ENCODE data around the gene IL10RB. TPM values are rescaled to one million over a fixed set of nuclear protein-coding genes. Genes with fewer than 3 reads are reported as not detected.
"Not testable (repeated sequence)": the region's sequence is repeated elsewhere in the genome, so short reads cannot be mapped to it uniquely, and the experiment has no call there.

Gene IL10RB
- total RNA-seq, 1 experiment from 2014 or later = 107 TPM

DNA sequence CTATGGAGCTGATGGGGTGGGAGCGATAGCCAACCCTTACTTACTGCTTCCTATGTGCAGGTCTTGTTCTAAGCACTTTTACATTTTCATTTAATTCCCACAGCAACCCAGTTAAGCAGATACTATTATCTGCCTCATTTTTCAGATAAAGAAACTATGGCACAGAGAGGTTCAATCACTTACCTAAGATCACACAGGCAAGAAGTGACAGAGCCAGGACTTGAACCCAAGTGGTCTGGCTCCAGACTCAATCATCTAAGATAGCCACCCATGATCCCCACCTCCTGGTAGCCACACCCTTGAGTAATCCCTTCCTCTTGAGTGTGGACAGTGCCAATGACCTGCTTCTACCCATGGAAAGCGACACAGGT, 35.5 kb downstream of the IL10RB start:
- DNase-seq (ENCODE audit: low spot score) = no peak

DNA sequence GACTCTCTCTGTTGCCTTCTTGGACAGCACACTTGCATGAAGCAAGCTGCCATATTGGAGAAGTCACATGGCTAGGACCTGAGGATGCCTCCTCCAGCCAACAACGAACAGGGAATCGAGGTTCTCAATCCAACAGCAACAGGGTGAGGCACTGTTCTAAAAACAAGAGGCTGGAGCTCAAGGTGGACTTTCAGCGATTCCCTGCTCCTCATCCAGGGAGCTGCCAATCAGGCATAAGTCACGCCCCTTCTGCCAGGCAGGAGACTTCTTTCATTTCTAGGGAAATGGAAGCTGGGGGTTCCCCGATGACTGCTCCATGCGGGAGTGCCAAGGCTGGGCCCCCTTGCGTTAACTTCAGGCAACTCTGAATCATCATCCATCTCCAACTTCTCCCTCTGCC, 35.9 kb downstream of the IL10RB start:
- DNase-seq (ENCODE audit: low spot score) = no peak

DNA sequence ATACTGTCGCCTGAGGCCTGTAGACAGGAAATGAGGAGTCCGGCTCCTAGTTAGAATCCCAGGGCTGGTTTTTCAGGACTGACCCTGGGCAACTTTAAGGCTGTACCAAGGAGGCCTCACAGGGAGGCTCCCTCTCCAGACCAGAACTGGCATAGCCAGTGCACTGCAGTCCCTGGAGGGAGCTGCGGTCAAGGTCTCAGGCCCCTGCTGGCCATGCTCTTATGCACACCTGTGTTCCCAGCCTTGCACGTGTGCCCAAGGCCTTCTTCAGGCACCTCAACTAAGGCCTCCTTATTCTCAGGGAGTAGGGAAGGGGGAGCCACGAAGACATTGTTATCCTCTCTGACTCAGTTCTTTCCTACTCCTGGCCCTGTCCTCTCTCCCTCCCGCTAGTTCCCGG, 36.6 kb downstream of the IL10RB start:
- no peak for DNase-seq (ENCODE audit: low spot score)

DNA sequence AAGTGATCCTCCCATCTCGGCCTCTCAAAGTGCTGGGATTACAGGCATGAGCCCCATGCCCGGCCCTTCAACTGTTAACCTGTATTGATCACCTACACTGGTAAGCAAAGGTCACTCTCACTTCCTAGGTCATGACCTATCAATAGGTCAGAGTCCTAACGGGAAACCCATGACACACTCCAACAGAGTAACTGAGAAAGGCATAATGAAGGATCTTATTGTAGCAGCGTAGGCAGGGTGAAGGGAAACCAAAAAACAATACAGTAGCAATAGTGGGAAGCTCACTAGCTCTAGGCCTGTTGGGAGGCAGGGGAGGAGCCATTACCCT, 39.1 kb downstream of the IL10RB start:
- no peak for DNase-seq (ENCODE audit: low spot score)

DNA sequence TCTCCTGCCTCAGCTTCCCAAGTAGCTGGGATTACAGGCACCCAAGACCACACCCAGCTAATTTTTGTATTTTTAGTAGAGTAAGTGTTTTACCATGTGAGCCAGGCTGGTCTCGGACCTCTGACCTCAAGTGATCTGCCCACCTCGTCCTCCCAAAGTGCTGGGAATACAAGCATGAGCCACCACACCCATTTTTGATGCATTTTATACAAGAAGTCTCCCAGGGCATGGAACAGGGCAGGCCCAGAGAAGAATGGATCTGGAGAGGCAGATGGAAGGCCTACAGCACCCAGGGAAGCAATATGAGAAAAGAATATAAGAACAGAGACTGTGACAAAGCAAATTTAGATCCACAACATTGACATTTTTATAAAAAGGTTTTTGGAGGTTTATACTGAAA, 39.8 kb downstream of the IL10RB start:
- DNase-seq (ENCODE audit: low spot score) = no peak

DNA sequence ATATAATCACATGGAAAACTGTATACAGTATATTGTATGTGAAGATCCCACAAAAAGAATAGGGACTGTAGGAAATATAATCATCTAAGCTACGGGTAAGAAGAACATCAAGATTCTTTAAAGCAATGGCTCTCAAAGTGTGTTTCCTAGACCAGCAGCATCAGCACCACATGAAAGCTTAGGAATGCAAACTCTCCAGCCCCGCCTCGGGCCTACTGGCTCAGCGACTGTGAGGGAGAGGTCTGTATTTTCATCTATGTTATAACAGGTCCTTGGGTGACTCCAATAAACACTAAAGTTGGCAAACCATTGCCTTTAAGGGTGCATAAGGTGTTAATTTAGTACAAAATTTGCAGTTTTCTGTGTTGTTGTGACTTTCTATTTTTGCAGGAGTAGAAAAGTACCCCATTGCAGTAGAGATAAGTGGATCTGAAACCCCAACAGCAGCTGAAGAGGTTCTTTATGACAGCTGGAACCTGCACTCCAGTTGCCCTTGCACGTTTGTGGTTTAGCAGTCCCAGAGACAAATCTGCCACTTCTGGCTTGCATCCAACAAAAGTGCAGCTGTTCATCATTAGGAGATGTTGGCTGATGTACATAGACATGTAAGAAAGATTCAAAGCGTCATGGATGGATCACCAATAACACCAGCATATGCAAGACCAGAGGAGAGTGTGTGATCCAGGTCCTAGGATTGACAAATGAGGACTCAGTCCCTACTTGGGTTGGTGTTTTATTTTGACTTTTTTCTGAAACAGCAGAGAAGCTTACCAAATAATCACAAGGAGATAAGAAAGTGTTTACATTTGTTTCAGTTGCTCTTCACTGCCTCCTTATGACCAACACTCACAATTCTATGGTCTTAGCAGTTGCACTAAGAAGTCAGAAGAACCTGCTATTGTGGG, 42.7 kb downstream of the IL10RB start:
- DNase-seq (ENCODE audit: low spot score) = peak; percentile 39

DNA sequence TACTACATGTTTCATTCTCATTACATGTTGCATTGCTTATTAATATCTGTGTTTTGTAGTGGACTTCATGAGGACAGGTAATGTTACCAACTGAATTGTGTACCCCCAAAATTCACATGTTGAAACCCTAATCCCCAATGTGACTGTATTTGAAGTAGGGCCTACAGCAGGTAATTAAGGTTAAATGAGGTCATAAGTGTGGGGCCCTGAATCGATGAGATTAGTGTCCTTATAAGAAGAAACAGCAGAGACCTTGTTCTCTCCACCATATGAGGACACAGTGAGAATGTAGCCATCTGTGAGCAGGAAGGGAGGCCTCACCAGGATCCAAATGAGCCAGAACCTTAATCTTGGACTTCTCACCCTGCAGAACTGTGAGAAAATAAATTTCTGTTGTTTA, 43.6 kb downstream of the IL10RB start:
- no peak for DNase-seq (ENCODE audit: low spot score)

DNA sequence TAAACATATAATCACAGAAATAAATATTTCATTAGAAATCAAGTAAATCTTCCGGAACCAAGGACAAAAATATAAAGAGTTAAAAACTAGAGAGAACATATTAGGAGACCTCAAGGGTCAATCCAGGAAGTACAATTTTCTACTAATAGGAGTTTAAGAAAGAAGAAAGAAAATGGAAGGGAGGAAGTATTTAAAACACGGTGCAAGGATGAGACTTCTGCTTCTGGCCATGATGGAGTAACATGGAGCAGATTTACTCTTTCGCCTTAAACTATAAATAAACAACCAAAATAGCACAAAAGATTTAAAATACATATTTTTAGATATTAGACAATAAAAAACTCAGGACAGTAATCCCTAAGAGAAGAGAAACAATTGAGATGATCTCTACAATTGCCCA, 46.0 kb downstream of the IL10RB start:
- DNase-seq (ENCODE audit: low spot score) = no peak

DNA sequence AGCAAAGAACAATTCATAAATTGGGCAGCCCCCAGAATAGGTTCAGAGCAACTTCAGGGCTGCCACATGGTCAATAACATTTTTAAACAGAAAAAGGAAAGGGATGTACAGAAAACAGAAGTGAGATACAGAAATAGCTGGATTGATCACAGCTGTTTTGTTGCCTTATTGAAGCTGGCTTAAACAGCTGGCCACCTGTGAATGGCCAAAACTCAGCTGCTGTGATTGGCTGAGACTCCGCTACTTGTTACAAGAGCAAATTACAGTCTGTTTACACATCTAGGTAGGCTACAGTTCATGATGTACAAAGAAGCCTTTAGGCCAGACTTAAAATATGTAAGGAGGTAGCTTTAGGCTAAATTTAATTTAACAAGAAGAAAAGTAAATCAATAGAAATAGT, 47.0 kb downstream of the IL10RB start:
- no peak for DNase-seq (ENCODE audit: low spot score)

DNA sequence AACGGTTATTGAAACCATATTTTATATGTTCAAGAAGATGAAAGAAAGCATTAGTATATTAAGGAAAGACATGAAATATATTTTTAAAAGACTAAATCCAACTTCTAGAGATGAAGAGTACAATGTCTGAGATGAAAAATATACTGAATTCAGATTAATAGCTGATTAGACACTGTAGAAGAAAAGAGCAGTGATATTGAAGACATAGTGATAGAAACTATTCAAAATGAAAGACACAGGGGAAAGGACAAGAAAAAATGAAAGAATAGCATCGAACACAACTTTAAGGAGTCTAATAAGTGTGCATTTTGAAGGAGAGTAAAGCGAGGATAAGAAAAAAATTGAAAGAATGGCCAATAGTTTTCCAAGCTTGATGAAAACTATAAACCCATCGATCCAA, 47.4 kb downstream of the IL10RB start:
- DNase-seq (ENCODE audit: low spot score) = no peak

DNA sequence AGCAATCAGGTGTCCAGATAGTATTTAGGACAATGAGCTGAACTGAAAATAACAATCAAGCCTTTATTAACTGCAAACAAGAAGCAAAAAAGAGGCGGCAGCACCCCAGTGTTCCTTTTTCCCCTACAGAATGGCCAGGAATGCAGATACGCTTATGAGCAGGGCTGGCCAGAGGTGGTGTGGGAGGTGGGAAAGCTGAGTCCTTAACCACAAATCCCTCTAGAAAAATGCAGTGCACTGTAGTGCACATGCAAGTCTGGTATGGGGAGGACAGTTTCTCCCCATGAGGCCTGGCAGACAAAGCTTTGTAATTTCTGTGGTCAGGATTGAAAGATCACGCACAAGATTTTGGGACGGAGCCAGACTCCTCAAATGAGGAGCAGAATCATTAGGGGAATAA, 47.9 kb downstream of the IL10RB start:
- DNase-seq (ENCODE audit: low spot score) = no peak

DNA sequence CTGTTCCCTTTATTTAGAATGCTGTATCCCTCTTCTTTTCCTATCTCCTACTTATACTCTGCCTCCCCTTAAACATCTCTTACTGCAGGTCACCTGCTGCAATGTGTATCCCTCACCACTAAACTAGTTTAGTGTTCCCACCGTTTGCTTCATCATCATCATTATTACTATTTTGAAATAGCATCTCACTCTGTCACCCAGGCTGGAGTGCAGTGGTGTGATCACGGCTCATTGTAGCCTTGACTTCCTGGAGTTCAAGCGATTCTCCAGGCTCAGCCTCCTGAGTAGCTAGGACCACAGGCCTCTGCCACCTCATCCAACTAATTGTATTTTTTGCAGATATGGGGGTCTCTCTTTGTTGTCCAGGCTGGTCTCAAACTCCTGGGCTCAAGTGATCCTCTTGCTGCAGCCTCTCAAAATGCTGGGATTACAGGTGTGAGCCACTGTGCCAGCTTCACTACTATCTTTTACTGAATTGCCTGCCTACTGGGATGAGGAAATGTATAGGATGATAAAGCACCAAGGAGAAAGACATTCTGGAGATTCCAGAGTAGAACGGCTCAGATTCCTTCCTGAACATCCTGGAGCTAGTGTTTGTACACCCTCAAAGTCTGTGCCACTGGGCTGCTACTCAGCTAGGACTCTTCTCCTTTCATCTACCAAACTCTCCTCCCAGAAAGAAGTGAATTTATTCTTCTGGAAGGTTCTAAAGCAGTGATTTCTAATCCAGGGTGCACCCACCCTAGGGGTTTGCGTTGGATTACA, 50.0 kb downstream of the IL10RB start:
- DNase-seq (ENCODE audit: low spot score) = no peak

DNA sequence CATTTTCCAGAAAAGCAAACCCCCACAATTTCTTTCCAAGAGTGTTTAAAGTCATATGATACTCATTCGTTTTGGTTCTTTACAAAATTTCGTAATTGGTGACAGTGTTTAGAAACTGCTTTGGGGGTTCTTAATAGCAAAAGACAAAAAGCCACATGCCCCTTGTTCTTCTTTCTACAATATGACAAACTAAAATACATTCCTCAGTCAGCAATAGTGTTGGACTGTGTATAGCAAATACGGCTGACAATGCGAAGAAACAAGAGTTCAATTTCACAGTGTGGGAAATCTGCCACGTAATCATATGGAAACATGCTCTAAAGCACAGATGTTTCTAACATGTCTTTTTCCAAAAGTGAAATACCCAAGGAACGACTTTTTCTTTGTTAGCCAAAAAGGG, 51.0 kb downstream of the IL10RB start:
- DNase-seq (ENCODE audit: low spot score) = no peak

DNA sequence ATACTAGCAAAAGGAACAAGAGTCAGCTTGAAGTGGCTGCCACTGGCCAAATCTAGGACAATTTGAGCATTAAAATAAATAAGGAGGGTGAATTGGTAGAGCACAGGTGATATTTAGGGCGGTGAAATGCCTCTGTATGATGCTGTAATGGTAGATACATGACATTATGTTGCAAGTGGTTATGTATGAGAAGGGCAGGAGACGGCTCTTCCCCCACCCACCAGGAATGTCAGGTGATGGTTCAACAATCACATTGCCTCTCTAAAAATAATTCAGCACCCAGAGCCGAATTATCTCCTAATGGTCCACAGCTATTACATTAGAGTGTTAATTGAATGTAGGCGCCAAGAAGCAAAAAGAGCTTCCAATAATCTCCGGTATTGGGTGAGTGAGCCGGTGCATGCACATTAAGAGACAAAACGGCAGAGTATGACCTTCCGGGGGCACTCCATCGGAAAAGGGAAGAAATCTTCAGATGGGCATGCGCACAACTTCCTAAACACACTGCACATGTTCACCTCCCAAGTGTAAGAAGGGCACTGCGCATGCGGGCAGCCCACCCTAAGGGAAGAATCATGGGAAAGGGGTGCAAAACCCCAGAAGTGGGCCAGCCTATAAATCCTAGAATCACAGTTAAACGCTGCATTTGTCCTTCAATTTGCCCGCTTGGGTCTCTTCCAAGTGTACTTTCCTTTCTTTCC, 51.8 kb downstream of the IL10RB start:
- DNase-seq (ENCODE audit: low spot score) = no peak

DNA sequence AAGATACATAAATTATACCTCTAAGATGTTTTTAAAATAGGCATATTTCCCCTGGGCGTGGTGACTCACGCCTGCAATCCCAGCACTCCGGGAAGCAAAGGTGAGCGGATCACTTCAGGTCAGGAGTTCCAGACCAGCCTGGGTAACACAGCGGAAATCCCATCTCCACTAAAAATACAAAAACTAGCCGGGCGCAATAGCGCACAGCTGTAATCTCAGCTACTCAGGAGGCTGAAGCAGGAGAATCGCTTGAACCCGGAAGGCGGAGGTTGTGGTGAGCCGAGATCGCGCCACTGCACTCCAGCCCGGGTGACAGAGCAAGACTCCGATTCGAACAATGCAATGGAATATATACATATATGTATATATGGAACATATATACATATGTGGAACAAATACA, 54.8 kb downstream of the IL10RB start:
- DNase-seq (ENCODE audit: low spot score) = not testable (repeated sequence)

DNA sequence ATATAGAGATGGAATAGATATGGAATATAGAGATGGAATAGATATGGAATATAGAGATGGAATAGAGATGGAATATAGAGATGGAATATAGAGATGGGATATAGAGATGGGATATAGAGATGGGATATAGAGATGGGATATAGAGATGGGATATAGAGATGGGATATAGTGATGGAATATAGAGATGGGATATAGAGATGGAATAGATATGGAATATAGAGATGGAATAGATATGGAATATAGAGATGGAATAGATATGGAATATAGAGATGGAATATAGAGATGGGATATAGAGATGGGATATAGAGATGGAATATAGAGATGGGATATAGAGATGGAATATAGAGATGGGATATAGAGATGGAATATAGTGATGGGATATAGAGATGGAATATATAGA, 57.4 kb downstream of the IL10RB start:
- DNase-seq (ENCODE audit: low spot score) = not testable (repeated sequence)

DNA sequence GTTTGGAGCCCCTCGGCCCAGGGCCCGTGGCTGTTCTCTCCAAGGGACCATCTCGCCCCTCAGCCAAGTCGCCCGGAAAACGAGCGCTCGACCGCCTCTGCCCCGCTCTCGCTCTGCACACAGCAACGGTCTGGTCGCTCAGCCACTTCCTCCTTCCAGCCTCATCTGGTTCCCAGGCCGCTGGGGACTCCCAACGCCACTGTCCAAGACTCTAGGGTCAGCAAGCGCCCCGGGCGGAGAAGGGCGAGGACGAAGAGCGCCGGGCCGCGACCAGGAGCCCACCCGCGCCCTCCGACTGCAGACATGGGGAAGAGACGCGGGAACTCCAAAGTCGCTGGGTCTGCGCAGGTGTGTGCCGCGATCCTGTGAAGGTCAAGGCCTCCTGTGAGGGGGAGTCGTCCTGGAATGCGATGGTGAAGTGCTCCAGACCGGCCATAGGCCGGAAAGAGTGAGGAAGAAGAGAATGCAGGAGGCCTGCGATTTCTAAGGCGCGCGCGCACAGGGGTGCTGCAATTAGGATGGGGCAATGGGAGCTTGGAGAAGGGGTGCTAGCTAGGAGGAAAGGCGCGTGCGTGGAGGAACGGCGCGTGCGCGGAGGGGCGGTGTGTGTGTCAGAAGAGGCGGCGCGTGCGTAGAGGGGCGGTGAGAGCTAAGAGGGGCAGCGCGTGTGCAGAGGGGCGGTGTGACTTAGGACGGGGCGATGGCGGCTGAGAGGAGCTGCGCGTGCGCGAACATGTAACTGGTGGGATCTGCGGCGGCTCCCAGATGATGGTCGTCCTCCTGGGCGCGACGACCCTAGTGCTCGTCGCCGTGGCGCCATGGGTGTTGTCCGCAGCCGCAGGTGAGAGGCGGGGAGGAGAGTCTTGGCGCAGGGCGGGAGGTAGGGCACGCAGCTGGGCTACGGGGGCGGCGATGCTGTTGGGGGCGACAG, 58.4 kb downstream of the IL10RB start, which contains the start of gene IFNAR1:
IFNAR1 (plus strand) TSS at position 680 of the 931 bp plus-strand sequence; CDS start at position 766, 86 bp downstream.
- peak; percentile 99 for DNase-seq (ENCODE audit: low spot score)

DNA sequence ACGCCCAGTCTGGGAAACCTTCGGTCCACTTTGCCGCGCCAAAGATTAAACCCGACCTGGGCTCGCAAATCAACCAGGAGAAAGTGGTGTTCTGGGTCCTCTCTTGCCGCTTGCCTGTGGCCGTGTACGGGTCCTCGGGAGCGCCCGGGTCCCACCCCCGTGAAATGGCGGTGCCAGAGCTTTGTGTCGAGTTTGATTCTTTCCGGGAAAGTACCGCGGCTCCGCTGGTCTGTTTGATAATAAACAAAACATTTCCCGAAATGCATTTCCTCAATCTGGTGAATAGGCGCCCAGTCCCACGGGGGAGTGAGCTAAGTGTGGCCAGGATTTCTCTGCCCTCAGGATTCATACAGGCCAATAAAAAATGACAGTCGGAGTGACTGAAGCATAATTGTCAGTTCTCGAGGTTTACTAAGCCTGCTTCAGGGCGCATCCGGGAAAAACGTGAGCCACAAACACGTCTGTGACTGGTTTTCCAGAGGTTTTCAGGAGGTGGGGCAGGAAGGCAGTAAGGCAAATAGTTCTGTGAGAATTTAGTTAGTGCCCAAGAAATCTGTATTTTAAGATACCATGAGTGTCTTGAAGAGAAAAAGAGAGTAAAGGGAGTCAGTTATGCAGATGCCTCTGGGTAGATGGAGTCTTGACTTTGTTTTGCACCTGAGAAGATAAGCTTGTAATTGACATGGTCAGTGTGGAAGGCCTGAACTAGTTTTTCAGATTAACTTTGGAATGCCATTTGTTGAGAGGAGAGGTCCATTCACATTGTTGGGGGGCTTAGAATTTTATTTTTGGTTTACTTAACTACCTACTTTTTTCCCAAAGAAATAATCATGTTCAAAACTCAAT, 59.3 kb downstream of the IL10RB start:
- peak; percentile 50 for DNase-seq (ENCODE audit: low spot score)

DNA sequence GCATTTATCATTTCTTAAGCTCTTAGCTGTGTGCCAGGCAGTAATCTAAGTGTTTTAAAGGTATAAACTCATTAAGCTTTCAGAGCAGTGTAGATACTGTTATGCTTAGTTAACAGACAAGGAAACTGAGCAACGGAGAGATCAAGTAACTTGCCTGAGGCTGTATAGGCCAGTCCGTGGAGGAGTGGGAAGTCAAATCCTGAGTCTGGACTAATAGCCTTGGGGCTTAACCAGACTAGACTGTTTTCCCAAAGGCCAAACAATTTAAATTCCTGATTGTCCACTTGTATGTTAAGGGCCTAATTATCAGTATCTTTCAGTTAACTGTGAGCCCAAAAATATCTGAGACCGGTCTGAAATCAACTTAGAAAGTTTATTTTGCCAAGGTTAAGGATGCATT, 61.2 kb downstream of the IL10RB start:
- no peak for DNase-seq (ENCODE audit: low spot score)

DNA sequence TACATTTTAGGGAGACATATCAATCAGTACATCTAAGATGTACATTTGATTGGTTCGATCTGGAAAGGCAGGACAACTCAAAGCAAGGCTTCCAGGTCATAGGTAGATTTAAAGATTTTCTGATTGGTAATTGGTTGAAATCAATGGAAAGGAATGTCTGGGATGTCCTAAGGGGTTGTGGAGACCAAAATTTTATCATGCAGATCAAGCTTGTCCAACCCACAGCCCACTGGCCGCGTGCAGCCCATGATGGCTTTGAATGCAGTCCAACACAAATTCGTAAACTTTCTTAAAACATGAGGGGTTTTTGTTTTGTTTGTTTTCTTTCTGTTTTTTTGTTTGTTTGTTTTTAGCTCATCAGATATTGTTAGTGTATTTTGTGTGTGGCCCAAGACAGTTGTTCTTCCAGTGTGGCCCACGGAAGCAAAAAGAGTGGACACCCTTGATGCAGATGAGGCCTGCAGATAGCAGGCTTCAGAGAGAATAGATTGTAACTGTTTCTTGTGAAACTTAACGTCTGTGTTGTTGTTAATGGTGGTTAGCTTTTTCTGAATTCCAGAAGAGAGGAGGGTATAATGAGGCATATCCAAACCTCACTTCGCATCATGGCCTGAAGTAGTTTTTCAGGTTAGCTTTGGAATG, 61.7 kb downstream of the IL10RB start:
- no peak for DNase-seq (ENCODE audit: low spot score)
